B cell (primary cell): ENCODE results near the gene LAMA1. TPM values are rescaled to one million over a fixed set of nuclear protein-coding genes. Genes with fewer than 3 reads are reported as not detected.

Experiments used
- ATAC-seq: fragments of 200-7000 bp; cut with Tn5 transposase; one replicate; pipeline ENCODE4 v1.10.0; 2021; ENCODE audit warnings: low read depth, mild to moderate bottlenecking, moderate number of reproducible peaks, moderate library complexity
- CTCF ChIA-PET: fragments of 350-600 bp; sonication (Branson Sonifier 250); formaldehyde crosslinking; loops from one replicate; lab custom pipeline; 2021; ENCODE audit warnings: antibody characterized with exemption, inconsistent platforms; lab: Charles Lee
- POLR2A ChIA-PET: fragments of 350-600 bp; sonication (Branson Sonifier 250); formaldehyde crosslinking; loops from one replicate; lab custom pipeline; 2021; ENCODE audit warnings: antibody characterized with exemption; lab: Charles Lee
- DNase-seq: peaks from one replicate; pipeline ENCODE4 v3.0.0; 2013
- H2AFZ ChIP-seq: 2 replicates; pipeline ENCODE4 v1.6.1; 2012; ENCODE audit warnings: mild to moderate bottlenecking, low read depth, low read length; ENCODE audit not compliant: insufficient read depth, poor library complexity, severe bottlenecking
- H3K27ac ChIP-seq, 2 donors: 1 replicate in 1 of 2; 2 replicates in 1 of 2; pipeline ENCODE4 v1.5.1; 2012 to 2013; ENCODE audit warnings: low read length in 2 of 2, mild to moderate bottlenecking in 2 of 2, moderate library complexity in 1 of 2
- H3K27me3 ChIP-seq, 4 experiments: fragments of 200-600 bp in 1 of 4; sonication (generic) in 1 of 4; replicated peaks in 1 of 4; 1 replicate in 2 of 4; 2 replicates in 2 of 4; pipeline versions ENCODE4 v1.6.1 to v1.7.0; 2013 to 2016; ENCODE audit warnings: low read length in 3 of 4, mild to moderate bottlenecking in 2 of 4, mixed read lengths in 1 of 4, moderate library complexity in 1 of 4; ENCODE audit not compliant: insufficient read depth in 4 of 4, control insufficient read depth in 3 of 4; ENCODE audit errors: control extremely low read depth in 1 of 4
- H3K36me3 ChIP-seq, 2 experiments: replicated peaks in 1 of 2; 1 replicate in 1 of 2; 2 replicates in 1 of 2; pipeline versions ENCODE4 v1.6.1 to v1.7.1; 2013; ENCODE audit warnings: low read length in 1 of 2; ENCODE audit not compliant: insufficient read depth in 2 of 2, control insufficient read depth in 1 of 2; ENCODE audit errors: control extremely low read depth in 1 of 2, extremely low read depth in 1 of 2
- H3K4me1 ChIP-seq, 2 donors: fragments of 200-600 bp in 1 of 2; sonication (generic) in 1 of 2; 1 replicate in 1 of 2; 2 replicates in 1 of 2; pipeline versions ENCODE4 v1.5.1 to v1.6.1; 2013 to 2017; ENCODE audit warnings: low read length in 2 of 2; ENCODE audit not compliant: control insufficient read depth in 2 of 2, insufficient read depth in 2 of 2
- H3K4me2 ChIP-seq: replicated peaks from 2 replicates; pipeline ENCODE3; 2012; ENCODE audit warnings: mild to moderate bottlenecking, low read depth, low read length; ENCODE audit not compliant: poor library complexity, severe bottlenecking
- H3K4me3 ChIP-seq, 5 experiments: fragments of 200-600 bp in 1 of 5; sonication (generic) in 1 of 5; 1 replicate in 3 of 5; 2 replicates in 2 of 5; pipeline versions ENCODE4 v1.5.1 to v1.7.0; 2011 to 2016; ENCODE audit warnings: low read length in 4 of 5, mild to moderate bottlenecking in 4 of 5, low read depth in 2 of 5, control low read depth in 1 of 5, moderate library complexity in 1 of 5; ENCODE audit not compliant: insufficient read depth in 1 of 5; ENCODE audit errors: control extremely low read depth in 1 of 5, extremely low read depth in 1 of 5
- H3K79me2 ChIP-seq: fragments of 200-600 bp; sonication (generic); one replicate; pipeline ENCODE4 v1.6.0; 2016; ENCODE audit warnings: low read length; ENCODE audit not compliant: control insufficient read depth, insufficient read depth
- H3K9ac ChIP-seq: fragments of 200-600 bp; sonication (generic); 2 replicates; pipeline ENCODE4 v1.6.1; 2017; ENCODE audit warnings: mild to moderate bottlenecking, low read length, moderate library complexity
- H3K9me3 ChIP-seq, 3 donors: one replicate each; pipeline versions ENCODE4 v1.6.1 to v1.7.1; 2013; ENCODE audit warnings: low read length in 2 of 3; ENCODE audit not compliant: control insufficient read depth in 2 of 3, insufficient read depth in 1 of 3; ENCODE audit errors: control extremely low read depth in 1 of 3
- H4K20me1 ChIP-seq: 2 replicates; pipeline ENCODE4 v1.6.0; 2012; ENCODE audit warnings: mild to moderate bottlenecking, low read length; ENCODE audit not compliant: insufficient read depth, control insufficient read depth, poor library complexity, severe bottlenecking
- H3K27ac Mint-ChIP-seq: one replicate; pipeline ENCODE4 v1.8.0; 2021; ENCODE audit warnings: mixed read lengths
- H3K27me3 Mint-ChIP-seq: one replicate; pipeline ENCODE4 v1.8.0; 2021; ENCODE audit warnings: mixed read lengths
- H3K4me1 Mint-ChIP-seq: one replicate; pipeline ENCODE4 v1.8.0; 2021; ENCODE audit warnings: mixed read lengths
- H3K4me3 Mint-ChIP-seq: one replicate; pipeline ENCODE4 v1.8.0; 2021; ENCODE audit warnings: mixed read lengths
- H3K9me3 Mint-ChIP-seq: one replicate; pipeline ENCODE4 v1.8.0; 2022; ENCODE audit warnings: mixed read lengths; ENCODE audit not compliant: insufficient read depth
- CTCF ChIP-seq: fragments of 200-600 bp; IDR thresholded peaks from one replicate; pipeline ENCODE4 v1.8.0; 2022; ENCODE audit warnings: antibody characterized with exemption, mild to moderate bottlenecking
- EZH2 ChIP-seq: IDR thresholded peaks from 2 replicates; pipeline ENCODE4 v1.6.1; 2012; ENCODE audit warnings: borderline replicate concordance, low read depth, mild to moderate bottlenecking, moderate library complexity, low read length; ENCODE audit not compliant: insufficient read depth, poor library complexity, severe bottlenecking
- WGBS: methylation state at CpG from one replicate; pipeline ENCODE4 v1.1.5; 2013; ENCODE audit warnings: missing lambda C conversion rate; ENCODE audit not compliant: insufficient coverage; 5-methylcytosine and 5-hydroxymethylcytosine counted together
- intact Hi-C: fragments of 100-400 bp; cut with micrococcal nuclease; formaldehyde crosslinking; loops from one replicate; pipeline ENCODE4 v1.10.0; 2022
- polyA plus RNA-seq: library from polyadenylated mRNA; depleted of rRNA; stranded (reverse); fragments of >200 nt; gene quantifications from 2 replicates; pipeline ENCODE4 v1.2.3, GENCODE V29; 2012
- total RNA-seq, 2 donors: library from RNA; stranded (reverse); fragments of 120-200 nt in 1 of 2; gene quantifications; 1 replicate in 1 of 2; 2 replicates in 1 of 2; pipeline versions ENCODE4 v1.2.3 to v1.2.4, GENCODE V29; 2013 to 2022

The LAMA1 gene
- total and polyA plus RNA-seq, 2 donors (not counting 1 experiment from before 2014, with no cell fraction given), result not detected

GRCh38 chr18:6960656-6961055 lies 156.9 kb downstream of the LAMA1 start:
- Histone ChIP-seq H3K27ac (no peak overlapping the region), H3K79me2 (no peaks in the 10 kb centered on the region), H4K20me1 (no peaks in the 10 kb centered on the region), H3K4me3 (no peak overlapping the region), H3K9me3 (peaks cover 0 to 12% (median 0%) of the 10 kb centered on the region in 3 donors), H3K4me2 (no peak overlapping the region), H3K27me3 (no peaks in the 10 kb centered on the region), H3K4me1 (no peaks in the 10 kb centered on the region), H3K36me3 (no peaks in the 10 kb centered on the region), H3K9ac (no peak overlapping the region), H2AFZ (no peak overlapping the region)
- intact Hi-C loops, result no loop called here
- TF ChIP-seq EZH2 (no peak), CTCF (no peak)
- POLR2A ChIA-PET, result no interaction called here
- Mint-ChIP-seq H3K4me1 (no peaks in the 10 kb centered on the region), H3K27ac (no peak overlapping the region), H3K4me3 (no peak overlapping the region), H3K27me3 (no peaks in the 10 kb centered on the region), H3K9me3 (peaks cover 3% of the 10 kb centered on the region)
- WGBS, result 100% methylated on average over 2 of the region's 2 CpGs
- DNase-seq (no peak), ATAC-seq (no peak)
- CTCF ChIA-PET, result no interaction called here

- intact Hi-C loops, result no loop called here
- Mint-ChIP-seq H3K9me3 (peaks cover 3% of the 10 kb centered on the region), H3K4me1 (no peaks in the 10 kb centered on the region), H3K27me3 (no peaks in the 10 kb centered on the region), H3K4me3 (no peak overlapping the region), H3K27ac (no peak overlapping the region)
- H3K27ac ChIP-seq, result no peak overlapping the region
- H4K20me1 ChIP-seq, result no peaks in the 10 kb centered on the region
- DNase-seq (no peak), ATAC-seq (no peak)
- no peaks in the 10 kb centered on the region for H3K36me3 ChIP-seq
- no peaks in the 10 kb centered on the region for H3K4me1 ChIP-seq
- no CpG with 5 or more reads among the region's 1 CpG for WGBS
- H3K9ac ChIP-seq, result no peak overlapping the region
- CTCF ChIA-PET, result no interaction called here
- no peak overlapping the region for H3K4me2 ChIP-seq
- no peaks in the 10 kb centered on the region for H3K27me3 ChIP-seq
- TF ChIP-seq EZH2 (no peak), CTCF (no peak)
- H3K79me2 ChIP-seq, result no peaks in the 10 kb centered on the region
- no peak overlapping the region for H2AFZ ChIP-seq
- no peak overlapping the region for H3K4me3 ChIP-seq
- H3K9me3 ChIP-seq, result peaks cover 0 to 13% (median 0%) of the 10 kb centered on the region in 3 donors
- POLR2A ChIA-PET, result no interaction called here
These were observed 157.5 kb downstream of the LAMA1 start for GRCh38 chr18:6960124-6960523.
